Activated T-cell treated with anti-CD3 and anti-CD28 coated beads, Interleukin-2, amount 50 U/mL, for 1 hour (primary cell): ENCODE results near the gene TRAP1.
A peak's percentile ranks its signal among the peaks of the same experiment; 100 is the strongest.

Source experiments
- DNase-seq: peaks from one replicate; pipeline ENCODE4 v3.0.0-alpha.2; 2020

The TRAP1 gene

DNA sequence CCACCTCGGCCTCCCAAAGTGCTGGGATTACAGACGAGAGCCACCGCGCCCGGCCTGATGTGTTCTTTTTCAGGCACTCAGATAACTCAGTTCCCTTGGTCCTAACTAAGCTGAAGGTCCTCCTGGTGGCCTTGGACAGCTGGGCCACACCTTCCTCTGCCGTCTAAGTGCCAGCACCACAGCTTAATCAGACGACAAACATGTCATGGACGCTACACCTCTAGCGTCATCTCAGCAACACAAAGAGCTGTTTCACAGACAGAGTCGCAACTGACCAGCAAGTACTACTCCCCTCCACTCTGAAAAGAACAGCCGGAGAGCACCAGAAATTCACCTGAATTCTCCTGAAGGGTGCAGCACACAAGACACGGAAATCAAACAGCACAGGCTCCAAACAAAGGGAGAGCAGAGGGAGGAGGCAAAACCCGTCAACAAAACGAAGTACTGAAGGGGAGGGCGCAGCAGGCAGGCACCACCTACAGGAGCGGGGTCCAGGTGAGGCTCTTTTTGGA, 4.4 kb downstream of the TRAP1 start:
- no peak for DNase-seq

DNA sequence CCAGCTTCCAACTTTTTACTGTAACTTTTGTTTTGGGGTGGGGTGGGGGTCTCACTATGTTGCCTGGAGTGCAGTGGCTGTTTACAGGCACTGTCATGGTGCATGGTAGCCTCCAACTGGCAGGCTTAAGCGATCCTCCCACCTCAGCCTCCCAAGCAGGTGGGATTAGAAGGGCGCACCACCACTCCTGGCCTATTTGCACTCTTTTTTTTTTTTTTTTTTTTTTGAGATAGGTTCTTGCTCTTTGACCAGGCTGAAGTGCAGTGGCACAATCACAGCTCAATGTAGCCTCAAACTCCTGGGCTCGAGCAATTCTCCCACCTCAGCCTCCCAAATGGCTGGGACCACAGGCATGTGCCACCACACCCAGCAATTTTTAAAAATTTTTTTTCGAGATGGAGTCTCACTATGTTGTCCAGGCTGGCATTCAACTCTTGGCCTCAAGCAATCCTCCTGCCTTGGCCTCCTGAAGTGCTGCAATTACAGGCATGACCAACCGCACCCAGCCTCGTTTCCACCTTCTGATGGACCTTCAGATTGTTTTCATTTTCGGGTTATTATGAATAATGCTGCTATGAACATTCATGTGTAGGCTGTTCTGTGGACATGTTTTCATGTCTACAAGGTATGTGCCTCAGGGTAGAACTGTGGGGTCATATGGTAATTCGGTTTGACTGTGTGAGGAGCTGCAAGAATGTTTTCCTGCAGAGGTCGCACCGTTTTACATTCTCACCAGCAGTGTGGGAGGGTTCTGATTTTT, 10.9 kb downstream of the TRAP1 start:
- no peak for DNase-seq

DNA sequence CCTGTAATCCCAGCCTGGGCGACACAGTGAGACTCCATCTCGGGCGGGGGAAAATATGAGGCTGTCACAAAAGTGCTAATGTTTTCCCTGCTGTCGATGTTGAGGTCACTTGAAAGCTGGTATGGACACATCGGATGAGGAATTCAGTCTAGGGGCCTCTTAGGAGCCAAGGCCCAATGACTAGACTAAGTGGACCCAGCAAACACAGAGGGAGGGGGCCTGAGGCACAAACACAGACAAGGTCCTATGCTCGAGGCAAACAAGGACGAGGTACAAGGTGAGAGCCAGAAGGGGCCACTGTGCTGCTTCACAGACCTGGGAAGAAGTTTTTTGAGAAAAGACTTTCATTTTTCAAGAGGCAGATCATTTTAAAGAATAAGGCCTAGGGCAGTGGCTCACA, 15.2 kb downstream of the TRAP1 start:
- no peak for DNase-seq

DNA sequence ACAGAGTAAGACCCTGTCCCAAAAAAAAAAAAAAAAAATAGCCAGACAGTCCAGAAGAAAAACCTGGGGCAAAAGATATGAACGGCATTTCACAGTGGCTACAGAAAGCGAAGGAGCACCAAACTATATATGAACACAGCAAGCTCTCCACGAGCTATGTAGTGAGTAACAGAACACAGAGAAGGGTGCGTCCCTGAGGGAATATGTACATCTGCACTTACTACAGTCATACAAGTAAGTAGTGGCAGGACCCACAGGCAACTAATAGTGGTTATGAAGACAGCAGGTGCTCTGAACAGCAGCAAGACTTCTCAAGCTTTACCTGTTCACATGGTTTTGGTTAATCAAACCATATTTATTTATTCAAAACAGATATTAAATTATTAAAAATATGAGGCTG, 15.8 kb downstream of the TRAP1 start:
- no peak for DNase-seq

DNA sequence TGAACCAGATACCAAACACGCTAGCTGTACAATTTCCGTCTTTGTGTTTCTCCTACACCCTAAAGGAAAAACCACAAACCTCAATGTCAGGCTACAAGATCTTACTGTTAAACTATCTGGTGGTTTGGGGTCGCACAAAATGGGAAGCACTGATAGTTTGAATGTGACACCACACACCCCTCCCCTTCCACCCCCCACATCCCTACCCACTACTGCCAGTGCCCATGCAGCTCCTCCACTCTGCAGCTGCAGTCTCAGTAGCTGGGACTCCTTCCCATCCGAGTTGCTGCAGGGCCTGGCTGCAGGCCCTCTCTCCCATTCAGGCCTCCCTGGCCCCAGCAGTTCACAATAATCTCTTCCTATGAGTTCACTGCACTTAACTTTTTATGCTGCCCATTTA, 18.4 kb downstream of the TRAP1 start:
- DNase-seq = no peak

DNA sequence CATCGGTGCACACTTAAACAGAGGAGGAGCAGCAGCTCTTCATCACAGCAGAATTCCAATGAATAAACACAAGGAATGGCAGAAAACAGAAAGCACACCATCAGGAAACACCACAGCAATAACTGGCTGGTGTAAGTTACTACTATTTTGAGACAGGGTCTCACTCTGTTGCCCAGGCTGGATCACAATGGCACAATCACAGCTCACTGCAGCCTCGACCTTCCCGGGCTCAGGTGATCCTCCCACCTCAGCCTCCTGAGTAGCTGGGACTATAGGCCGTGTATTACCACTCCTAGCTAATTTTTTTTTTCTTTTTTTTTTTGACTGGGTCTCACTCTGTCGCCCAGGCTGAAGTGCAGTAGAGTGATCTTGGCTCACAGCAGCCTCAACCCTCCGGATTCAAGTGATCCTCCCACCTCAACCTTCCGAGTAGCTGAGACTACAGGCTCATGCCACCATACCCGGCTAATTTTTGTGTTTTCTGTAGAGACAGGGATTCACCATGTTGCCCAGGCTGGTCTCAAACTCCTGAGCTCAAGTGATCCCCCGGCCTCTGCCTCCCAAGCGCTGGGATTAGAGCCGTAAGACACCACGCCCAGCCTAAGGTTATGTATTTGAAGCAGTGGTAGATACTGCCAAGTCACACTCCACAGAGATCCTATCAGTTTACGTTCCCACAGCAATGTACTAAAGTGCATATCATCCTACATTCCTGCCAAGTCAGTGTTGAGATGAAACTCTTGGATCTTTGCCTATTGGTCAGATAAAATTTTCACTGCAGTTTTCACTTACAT, 20.7 kb downstream of the TRAP1 start:
- DNase-seq = no peak

DNA sequence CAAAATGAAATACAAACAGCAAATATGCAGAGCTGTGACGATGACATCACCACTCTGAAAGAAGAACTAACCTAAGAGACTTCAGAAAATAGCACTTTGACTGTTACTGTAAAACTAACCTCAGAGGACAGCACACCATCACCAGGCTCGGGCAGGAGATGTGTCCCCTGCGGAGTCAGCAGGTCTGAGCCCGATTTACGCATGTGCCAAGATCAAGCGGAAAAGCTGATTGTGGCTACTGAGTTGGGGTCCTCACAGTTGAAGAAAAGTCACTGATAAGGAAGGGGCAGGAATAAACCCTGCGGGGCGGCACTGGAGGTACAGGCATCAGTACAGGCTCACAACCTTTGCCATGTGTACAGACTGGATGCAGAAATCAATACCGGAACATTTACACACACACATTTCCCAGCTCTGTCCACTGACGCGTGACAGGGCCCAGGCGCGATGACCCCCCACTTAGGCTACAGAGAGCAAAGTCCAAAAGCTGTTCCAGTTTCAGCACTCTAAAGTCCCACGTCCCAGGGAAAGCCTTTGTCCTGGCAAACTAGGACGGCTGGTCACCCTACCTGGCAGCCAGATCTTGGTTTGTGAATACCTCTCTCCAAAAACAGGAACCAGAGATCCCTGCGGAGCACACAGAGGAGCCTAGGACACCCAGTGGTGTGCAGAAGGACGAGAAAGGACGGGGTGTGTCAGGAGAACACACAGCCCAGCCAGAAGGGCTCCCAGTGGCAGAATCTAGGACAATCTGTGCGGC, 21.5 kb downstream of the TRAP1 start:
- no peak for DNase-seq

DNA sequence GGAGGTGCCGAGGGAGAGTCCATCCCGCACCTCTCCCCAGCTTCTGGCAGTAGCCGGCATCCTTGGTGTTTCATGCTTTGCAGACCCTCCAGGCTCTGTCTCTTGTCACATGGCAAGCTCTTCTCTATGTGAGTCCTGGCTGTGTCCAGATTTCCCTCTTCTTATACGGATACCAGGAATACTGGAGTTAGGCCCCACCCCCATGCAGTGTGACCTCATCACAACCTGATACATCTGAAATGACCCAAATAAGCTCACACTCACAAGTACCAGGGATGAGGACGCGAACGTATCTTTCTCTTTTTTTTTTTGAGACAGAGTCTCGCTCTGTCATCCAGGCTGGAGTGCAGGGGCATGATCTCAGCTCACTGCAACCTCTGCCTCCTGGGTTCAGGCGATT, 23.3 kb downstream of the TRAP1 start:
- no peak for DNase-seq

DNA sequence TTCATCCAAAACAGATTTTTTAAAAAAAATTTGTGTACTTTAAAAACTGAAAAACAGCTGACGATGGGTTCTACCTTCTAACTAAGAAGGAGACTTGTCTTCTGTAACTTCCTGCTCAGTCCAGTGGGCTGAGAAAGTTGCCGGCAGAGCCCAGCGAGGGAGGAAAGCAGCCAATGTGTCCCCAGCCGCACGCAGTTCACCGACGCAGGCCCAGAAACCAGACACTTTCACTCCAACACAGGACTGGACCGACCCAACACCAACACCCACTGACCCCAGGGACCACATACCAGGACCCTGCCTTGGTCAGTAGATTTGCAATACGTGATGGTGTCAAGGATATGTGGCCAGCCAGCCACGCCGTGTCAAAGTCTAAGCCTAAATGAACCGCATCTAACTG, 25.6 kb downstream of the TRAP1 start:
- no peak for DNase-seq

DNA sequence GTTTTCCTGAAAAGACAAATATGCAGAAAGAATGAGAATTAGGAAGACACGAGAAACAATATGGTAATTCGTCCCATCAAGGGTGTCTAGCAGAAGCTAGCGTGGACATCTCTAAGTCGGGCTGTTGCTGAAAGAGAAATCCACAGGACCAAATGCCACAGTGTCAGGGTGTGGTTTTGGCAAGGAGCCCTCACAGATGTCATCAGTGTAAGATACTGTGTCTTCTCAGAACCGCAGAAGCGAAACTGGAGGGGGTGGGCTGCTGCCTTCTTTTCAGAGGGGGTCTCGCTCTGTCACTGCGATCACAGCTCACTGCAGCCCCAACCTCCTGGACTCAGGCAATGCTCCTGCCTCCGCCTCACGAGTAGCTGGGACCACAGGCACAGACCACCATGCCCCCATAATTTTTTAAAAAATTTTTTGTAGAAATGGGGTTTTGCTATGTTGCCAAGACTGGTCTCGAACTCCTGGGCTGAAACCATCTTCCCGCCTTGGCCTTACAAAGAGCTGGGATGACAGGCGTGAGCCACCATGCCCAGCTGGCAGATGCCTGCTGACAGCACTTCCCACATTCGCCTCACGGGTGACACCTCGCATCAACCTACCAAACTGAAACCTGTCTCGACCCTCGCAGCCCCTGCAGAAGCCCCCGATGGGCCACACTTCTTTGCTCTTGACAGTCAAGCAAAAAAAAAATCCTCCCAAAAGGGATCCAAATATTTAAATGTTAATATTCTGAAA, 26.2 kb downstream of the TRAP1 start:
- no peak for DNase-seq

DNA sequence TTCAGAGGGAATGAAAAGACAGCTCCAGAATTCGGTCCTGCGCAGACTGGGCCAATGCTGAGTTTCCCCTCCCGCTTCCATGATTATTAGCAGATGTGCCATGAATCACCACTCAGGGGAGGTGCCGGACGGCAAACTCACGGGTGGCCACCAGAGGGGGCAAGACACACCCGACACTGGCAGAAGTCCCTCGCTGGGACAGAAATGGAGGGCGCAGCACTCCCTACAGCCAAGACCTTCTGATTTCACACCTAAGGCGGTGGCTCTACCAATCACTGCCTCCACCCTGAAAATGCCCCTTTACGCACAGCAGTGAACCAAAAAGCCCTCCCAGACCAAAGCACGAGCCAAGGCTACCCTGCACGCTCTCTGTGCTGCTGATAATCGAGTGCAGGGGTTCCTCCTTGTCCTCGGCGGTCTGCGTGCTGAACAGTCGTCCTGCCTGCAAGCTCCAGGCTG, 26.8 kb downstream of the TRAP1 start:
- peak; percentile 88 for DNase-seq

DNA sequence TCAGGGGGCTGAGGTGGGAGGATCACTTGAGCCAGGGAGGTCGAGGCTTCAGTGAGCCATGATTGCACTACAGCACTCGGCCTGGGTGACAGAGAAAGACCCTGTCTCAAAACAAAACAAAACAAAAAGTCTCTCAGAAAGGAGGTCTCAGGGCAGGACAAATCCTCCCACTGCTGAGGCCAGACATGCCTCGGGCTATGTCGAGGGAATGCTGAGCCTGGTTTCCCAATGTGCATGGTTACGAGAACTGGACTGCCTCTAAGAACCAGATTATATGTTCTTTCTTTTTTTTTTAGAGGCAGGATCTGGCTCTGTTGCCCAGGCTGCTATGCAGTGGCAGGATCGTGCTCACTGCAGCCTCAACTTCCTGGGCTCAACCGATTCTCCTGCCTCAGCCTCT, 27.6 kb downstream of the TRAP1 start:
- DNase-seq = no peak

DNA sequence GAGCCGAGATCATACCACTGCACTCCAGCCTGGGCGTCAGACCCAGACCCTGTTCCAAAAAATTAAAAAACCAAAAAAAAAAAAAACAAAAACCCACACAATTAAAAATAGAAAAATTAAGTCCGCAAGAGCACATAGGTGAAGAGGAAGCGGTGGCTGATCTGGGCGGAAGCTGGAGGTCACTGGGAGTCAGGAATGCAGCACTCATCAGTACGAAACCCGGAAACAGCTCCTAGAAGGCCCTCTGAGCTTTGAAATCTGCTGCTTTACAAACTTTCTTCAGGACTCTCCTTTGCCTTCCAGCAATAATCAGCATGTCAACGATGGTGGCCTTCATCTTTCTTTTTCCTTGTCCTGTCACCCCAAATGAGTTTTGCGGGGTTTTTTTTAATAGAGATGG, 29.5 kb downstream of the TRAP1 start:
- DNase-seq = no peak

DNA sequence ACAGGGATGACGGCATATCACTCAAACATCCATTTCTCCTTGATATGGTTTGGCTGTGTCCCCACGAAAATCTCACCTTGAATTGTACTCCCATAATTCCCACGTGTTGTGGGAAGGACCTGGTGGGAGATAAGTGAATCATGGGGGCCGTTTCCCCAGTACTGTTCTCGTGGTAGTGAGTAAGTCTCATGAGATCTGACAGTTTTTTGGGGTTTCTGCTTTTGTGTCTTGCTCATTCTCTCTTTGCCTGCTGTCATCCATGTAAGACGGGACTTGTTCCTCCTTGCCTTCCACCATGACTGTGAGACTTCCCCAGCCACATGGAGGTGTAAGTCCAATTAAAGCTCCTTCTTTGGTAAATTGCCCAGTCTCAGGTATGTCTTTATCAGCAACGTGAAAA, 30.3 kb downstream of the TRAP1 start:
- DNase-seq = no peak

DNA sequence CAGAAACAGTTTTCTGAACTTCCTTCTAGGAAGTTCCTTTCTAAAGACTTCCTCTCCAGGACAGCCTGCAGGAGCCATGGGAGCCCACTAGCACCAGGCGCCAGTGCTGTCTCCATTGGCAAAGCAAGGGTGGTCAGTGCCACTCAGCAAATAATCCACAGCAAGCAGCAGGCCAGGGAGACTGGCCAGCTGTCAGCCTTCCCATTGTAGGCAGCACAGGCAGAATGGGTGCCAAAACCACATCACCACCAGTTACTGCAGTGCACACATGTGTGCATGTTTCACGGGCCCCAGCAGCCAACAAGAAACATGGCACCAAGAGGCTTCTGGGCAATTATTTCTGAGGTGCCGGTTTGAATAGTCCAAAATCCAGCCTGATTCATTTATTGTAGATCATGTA, 36.1 kb downstream of the TRAP1 start:
- DNase-seq = no peak

DNA sequence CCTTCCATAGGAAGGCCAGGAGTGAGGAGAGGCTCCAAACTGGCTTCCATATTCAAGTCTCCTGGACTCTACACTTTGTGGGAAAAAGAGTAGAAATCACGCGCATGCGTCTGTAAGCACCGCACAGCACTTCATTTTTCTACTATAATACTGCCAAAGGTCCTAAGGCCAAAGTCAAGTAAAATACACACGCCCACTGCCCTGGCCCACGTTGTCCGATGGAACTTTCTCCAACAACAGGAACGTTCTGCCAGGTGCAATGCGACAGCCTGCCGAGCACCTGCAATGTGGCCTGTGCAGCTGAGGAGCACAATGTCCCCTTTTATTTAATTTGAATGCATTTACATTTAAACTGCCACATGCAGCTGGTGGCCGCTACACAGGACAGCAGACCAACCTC, 39.3 kb downstream of the TRAP1 start:
- DNase-seq = no peak

DNA sequence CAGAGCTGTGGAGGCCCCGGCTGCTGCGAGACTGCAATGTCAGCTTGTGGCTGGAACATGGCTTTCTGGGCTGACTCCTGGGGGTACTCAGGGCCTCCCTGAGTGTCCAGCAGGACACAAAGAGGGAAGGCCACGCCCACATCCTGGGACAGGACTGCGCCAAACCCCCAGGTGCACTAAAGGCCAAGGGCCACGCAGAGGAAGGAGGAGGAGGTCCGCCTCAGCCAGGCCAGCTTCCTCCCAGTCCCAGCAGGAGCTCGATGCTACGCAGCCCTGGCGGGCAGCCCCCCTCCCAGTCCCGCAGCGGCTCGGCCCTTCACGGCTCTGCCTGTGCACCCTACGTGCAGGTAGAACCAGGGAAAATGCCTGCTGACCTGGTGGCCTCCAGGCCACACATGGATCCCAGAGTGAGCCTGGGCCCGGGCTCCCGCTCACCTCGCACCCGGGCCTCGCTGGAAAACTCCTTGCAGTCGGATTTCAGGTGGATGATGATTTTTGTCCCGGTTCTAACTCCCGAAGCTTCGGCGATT, 41.7 kb downstream of the TRAP1 start:
- DNase-seq = no peak

DNA sequence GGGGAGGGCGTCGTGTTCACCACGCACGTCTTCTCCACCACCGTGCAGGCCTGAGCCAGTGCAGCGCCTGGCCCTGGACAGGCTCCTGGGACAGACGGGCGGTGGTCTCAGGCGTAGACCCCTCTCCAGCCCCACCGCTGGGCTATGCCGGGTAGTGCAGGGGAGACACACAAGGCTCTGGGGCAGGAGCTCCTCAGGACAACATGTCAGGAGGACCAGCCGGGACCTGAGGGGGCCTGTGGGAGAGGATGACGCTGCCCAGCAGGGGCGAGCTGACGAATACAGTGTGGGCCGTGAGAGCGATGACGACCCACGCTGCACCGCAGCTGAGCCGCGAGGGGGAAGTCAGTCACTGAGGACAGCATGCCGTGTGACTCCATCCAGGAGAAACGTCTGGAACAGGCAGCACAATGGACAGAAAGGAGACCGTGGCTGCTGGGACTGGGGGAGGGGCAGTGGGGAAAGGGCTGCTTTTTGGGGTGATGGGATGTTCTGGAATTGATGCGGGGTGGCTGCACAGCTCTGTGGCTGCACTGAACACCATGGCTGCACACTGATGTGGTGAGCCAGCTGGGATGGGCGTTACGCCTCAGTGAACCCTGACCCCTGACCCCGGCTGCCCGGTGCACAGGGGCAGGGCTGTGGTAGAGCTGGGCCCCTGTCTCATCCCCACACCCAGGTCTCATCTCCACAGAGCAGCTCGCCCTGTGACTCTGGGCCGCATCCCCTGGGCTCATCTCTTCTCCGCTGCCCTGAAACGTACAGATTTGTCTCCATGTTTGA, 42.6 kb downstream of the TRAP1 start:
- DNase-seq = no peak

DNA sequence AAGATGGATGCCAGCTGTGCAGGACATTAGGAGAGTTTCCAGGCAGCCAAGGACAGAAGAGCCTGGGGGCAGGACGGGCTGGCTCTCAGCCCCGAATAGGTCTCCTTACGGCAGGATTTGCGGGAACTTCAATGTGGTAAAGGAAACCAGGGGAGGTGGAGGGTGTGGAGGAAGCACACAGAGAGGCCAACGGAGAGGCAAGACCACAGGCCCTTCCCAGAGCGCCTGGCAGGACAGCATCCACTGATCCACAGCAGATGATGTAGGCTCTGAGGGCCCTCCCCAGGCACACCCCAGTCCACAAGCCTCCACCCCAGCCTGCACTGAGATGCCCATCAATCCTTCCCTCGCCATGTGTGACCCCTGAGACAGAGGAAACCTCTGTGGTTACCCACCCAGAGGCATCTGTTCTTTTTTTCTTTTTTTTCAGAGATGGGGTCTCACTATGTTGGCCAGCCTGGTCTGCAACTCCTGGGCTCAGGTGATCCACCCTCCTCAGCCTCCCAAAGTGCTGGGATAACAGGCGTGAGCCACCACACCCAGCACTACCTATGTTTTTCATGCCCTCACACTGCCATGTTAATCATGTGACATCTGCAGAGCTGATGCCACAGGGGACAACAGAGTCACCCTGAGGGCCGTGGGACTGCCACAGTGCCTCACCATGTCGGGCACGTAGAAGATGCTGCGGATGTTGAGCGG, 43.5 kb downstream of the TRAP1 start:
- no peak for DNase-seq

DNA sequence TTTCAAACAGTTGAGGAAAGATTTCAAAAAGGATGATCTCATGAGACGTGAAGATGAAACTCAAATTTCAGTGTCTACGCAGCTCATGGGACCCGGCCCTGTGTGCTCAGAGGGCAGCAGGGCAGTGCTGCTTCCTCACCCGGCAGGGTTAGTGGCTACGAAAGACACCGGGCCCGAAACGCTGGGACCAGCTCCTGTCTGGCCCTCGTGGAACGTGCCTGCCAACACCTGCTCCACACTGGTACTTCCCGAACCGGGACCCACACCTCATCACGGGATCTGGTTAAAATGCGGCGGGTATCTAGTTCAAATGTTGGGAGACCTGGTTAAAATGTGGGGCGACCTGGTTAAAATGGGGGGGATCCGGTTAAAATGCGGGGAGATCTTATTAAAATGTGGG, 44.1 kb downstream of the TRAP1 start:
- no peak for DNase-seq

DNA sequence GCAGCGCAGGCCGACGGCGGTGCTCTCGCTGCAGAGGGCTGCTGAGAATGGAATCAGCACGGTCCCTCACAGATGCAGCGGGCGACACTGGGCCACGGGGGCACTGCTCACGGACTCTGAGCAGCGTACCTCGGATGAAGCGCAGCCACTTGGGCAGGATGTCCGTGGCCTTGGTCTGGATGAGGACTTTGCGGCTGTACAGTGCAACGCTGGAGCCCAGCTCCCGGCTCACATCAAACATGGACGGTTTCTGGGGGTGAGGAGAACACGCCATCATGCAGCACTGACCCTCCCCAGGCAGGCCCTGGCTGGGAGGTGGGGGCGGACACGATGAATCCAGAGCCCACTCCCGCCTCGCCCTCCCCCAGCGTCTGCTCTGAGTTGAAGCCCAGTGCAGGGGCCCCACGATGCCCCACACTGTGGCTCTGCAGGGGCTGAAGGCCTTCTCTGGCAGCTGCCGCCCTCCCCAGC, 44.7 kb downstream of the TRAP1 start:
- DNase-seq = no peak
